Fibroblast of upper back skin (primary cell): Measurements from ENCODE around the gene IL17B.
"Not testable (repeated sequence)": the region's sequence is repeated elsewhere in the genome, so short reads cannot be mapped to it uniquely, and the experiment has no call there.

Experiments
- DNase-seq: peaks from one replicate; pipeline ENCODE4 v3.0.0-alpha.2; 2013

The IL17B gene

GRCh38 chr5:149399775-149400174, 20.7 kb upstream of the IL17B start:
- no peak for DNase-seq

DNA sequence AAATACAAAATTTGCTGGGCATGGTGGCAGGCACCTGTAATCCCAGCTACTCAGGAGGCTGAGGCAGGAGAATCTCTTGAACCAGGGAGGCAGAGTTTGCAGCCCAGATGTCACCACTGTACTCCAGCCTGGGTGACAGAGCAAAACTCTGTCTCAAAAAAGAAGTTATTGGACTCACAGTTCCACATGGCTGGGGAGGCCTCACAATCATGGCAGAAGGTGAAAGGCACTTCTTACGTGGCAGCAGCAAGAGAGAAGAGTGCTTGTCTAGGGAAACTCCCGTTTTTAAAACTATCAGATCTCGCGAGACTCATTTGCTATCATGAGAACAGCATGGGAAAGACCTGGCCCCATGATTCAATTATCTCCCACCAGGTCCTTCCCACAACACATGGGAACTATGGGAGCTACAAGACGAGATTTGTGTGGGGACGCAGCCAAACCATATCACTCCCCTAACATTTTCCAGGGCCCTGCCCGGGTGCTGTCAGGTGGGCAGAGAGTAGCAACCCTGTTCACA, 19.7 kb upstream of the IL17B start:
- not testable (repeated sequence) for DNase-seq

GRCh38 chr5:149397530-149397929, 18.4 kb upstream of the IL17B start:
- peak; percentile 99 for DNase-seq

DNA sequence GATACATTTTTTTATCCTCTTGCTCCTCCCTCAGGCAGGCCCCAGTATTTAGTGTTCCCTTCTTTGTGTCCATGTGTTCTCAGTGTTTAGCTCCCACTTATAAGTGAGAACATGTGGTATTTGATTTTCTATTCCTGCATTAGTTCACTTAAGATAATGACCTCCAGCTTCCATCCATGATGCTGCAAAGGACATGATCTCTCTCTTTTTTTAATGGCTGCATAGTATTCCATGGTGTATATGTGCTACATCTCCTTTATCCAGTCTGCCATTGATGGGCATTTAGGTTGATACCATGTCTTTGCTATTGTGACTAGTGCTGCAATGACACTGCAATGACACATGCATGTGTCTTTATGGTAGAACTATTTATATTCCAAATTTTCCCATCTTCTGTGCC, 15.9 kb upstream of the IL17B start:
- DNase-seq = not testable (repeated sequence)

DNA sequence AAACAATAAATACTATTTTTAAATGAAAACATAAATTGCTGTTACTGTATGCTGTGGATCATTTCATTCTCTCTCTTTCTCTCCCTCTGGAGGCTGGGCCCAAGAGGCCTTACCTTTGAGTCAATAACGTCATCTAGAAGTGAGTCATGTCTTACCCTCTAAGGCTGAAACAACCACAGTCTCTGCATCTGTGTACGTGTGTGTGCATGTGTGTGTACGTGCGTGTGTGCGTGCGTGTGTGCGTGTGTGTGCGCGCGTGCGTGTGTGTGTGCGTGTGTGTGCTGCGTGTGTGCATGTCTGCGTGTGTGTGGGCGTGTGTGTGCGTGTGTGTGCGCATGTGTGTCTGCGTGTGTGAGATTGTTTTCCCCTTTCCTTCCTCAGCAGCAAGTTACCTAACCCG, 13.6 kb upstream of the IL17B start:
- peak; percentile 79 for DNase-seq

DNA sequence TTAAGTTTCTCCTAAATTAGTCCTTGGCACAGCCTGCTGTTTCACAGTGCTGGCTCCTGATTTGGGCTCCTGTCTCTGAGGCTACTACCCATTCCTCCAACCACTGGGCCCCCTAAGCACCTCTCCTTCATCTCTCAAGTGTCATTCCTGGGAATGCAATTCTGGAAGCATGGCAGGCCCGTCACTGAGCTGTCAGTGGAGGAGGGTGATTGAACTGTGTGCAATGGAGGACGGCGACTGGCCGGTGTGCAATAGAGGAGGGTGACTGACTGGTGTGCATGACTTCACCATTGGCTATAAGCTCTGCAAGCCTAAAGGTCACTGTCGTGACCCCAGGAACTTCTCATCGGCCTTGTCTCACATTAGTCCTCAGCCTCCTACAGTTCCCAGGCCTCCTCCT, 12.4 kb upstream of the IL17B start:
- DNase-seq = no peak

DNA sequence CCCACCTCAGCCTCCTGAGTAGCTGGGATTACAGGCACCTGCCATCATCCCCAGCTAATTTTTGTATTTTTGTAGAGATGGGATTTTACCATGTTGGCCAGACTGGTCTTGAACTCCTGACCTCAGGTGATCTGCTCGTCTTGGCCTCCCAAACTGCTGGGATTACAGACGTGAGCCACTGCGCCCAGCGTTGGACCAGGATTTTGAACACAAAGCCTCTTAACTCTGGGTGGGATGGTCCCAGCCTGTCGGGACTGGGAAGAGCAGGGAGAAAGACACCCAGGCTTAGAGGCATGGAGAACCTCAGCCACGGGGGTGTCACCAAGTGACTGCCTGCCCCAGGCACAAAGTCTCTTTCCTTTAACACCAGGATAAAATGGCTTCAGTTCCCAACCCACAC, 12.0 kb upstream of the IL17B start:
- not testable (repeated sequence) for DNase-seq

DNA sequence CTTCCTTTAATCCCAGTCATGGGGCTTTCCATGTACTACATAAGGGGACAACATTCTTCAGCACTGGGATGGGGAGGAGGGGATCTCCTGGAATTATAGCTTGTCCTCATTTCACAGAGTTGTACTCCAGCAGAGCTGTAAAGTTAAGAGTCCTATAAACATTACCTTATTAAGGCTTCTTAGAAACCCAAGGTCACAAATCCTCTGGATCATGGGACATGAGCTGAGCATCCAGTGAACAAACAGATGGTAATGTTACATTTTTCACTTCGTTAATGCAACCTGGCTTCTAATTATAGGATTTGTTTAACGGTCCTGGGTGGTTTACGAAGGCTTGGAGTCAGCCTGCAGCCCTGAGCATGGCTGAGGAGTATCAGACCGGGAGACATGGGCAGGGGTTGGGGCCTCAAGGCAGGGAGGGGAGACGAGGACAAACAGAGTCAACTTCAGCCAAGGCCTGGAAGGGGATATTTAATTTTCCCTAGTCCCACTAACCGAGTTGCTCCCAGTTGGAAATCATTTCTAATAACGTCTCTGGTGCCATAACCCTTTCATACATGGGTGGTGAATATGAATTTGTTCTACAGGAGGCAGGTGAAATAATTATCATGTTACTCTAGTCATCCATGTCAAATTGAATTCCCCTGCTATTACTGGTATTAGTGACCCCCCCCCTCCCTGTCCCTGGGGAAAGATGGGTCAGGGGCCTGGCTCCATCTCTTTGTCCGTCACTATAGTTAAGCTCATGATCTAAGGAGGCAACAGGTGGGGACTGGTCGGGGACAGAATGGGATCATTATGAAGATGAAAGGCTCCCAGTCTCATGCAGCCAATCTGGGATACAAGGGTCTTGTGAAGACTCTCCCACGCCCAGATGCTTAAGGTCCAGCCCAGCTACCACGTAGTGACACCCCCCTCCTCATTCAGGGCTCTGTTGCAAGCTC, 10.7 kb upstream of the IL17B start:
- DNase-seq = no peak

DNA sequence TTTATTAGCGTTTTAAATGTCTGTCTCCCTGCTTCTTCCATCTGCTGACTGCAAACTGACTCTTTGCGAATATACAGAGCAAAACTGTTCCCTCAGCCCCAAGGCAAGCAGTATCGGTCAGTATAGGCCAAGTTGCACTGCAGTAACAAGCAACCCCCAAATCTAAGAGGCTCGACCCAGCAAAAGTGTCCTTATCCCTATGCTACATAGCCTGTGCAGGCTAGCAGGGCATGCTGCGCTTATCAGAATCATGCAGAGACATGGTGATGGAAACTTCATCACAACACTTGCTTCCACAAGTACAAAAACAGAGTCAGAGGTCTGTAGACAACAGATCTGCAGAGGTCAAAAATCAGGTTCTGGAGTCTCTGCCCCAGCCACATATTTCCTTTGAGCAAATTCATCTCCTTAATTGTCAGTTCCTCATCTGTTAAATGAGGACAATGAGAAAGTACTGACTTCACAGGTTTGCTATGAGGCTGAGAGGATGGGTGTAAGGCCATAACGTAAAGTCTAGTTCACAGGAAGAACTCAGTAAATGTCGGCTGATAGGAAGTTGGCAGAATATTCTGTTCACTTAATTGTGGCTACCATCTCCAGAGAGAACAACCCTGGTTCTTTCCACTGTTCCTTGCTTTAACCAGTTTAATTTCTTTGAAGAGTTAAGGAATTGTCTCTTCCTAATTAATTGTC, 9.6 kb upstream of the IL17B start:
- DNase-seq = no peak

GRCh38 chr5:149387982-149388381, 8.9 kb upstream of the IL17B start:
- peak; percentile 81 for DNase-seq

- peak; percentile 70 for DNase-seq
These were observed 8.1 kb upstream of the IL17B start for GRCh38 chr5:149387081-149387631.

DNA sequence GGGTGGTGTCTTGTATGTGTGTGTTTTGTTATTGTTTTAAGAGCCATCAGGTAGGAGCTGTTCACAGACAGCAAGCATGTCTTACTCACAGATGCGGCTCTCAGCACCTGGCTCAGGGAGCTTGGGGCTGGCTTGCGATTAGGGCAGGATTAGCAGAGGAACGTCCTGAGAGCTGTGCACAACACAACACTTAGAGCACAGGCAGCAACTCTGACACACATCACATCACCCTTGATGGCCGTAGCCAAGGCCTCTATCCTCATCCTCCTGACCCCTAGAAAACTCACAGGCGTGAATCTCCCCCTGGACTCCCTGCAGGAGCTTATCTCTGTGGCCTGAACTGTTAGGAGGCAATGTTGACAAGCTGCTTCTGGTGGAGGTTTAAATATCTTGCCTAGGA, 7.1 kb upstream of the IL17B start:
- no peak for DNase-seq

DNA sequence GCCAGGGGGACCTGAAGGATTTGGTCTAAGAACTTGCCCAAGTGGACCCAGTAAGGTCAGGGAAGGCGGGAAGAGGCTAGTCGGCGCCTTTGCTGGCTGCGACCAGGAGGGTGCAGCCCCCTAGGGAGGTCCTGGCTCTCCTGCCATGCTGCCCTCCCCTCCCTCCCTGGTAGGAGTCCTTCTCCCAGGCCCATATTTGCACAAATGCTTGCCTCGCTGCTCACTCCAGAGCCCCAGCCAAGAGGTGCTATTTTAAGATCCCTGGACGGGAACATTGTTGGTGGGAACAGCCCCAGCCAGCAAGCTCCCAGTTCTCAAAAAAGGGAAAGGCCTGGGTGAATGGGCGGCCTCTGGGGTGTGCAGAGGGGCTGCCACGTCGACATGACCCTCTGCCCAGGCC, 4.3 kb upstream of the IL17B start:
- no peak for DNase-seq

DNA sequence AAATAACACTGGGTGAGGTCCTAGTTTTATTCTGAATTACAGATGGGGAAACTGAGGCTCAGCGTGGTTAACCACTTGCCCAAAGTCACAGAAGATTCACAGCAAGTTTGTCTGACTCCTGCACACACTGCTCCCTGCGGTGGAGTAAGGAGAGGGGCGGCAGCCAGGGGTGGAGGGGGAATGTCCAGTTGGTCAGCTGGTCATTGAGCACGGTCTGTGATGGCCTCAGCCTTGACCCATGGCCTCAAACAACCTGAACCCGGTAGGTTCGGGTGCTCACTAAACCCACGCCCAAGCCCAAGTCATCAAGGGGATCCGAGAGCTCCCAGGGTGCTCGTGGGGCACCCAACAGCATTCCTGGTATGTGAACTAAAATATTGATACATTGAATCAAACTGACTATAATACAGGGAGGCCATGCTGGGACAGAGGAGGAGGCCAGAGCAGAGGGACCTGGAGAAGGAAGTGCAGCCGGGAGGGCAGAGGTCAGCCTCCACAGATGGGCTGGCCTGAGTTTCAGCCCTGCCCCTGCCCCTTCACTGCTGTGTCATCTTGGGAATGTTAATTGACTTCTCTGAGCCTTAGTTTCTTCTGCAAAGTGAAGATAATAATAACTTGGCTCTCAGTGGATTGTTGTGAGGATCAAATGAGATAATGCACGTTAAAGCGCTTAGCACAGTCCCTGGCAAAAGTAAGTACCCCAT, 3.6 kb upstream of the IL17B start:
- DNase-seq = no peak

- DNase-seq = peak; percentile 75
These were observed 2.9 kb upstream of the IL17B start for GRCh38 chr5:149381986-149382338.

DNA sequence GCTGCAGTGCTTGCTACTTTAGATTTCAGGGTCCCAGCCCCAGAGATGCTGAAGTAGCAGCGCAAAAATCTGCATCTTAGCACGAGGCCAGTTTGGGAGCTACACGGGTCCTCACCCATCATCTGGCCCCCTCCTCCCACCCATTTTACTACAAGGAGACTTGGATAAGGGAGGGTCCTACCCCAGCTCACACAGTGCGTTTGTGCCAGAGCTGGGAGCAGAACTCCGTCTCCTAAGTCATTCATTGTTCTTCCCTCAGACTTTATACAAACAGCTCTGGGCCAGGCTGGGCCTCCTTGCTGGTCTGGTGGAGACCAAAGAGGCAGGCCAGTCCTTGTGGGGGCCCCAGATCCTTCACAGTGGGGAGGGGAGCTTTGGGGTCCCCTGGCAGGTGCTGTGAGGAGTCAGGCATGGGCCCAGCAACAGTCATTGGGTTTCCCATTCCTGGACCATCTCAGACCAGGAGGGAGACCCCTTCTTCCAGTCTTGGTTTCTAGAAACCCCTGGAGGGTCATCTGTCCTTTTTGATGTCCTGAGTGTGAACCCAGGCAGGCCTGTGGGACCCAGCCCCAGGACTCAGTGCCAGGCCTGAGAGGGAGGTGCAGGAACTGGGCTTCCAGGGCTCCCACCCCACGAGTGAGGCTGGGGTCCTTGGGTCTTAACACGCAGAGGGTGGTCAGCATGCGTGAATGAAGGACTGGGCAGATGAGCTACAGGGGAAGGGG, 2.3 kb upstream of the IL17B start:
- DNase-seq = no peak

DNA sequence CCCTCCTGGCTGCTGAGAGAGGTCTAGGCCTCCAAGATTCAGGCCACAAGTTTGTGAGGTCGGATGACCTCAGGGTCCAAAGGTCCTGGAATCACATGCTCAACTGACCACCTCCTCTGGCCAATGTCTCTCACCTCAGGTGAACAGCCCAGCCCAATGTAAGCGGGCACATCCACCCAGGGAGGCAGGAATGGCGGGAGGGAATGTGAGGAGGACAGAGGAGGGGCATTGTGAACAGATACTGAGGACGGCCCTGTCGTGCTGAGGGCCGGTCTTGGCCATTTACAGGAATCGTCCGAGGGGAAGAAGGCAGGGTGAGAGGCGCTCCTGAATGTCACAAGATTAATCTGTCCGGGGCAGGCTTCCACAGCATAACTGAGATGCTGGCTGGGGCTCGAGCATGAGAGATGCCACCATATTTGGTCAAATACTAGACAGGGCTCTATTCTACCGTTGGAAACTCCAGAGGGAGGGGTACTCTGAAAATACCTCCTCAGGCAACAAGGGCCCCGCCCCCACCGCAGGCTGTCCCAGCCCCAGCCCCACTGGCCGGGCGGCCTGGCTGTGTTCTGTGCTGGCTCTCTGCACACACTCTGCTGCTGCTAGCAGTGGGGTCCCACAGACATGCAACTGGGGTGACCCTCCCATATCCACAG, 1.5 kb upstream of the IL17B start:
- no peak for DNase-seq

- no peak for DNase-seq
These were observed 804 bp upstream of the IL17B start for GRCh38 chr5:149379818-149380374.

- DNase-seq = no peak
These were observed 761 bp downstream of the IL17B start for GRCh38 chr5:149378241-149378820.

GRCh38 chr5:149376711-149377447, 2.2 kb downstream of the IL17B start:
- no peak for DNase-seq
